PC-9 (cell line): Measurements from ENCODE around the gene OSBPL3. TPM values are rescaled to one million over a fixed set of nuclear protein-coding genes. Genes with fewer than 3 reads are reported as not detected.

Experiments
- BruUV-seq: library from RNA; stranded (reverse); fragments of 400-500 nt; replicated peaks from 2 replicates; lab custom pipeline; 2021; lab: Mats Ljungman, UMichigan
- CTCF ChIA-PET: fragments of 300-600 bp; sonication (Branson Sonifier 250); formaldehyde crosslinking; loops from one replicate; lab custom pipeline; 2022; ENCODE audit warnings: antibody characterized with exemption; lab: Charles Lee
- POLR2A ChIA-PET: fragments of 300-600 bp; sonication (Branson Sonifier 250); formaldehyde crosslinking; loops from one replicate; lab custom pipeline; 2022; ENCODE audit warnings: antibody characterized with exemption; ENCODE audit not compliant: unreplicated experiment; lab: Charles Lee
- DNase-seq, 2 experiments: peaks; one replicate each; pipeline versions ENCODE4 v3.0.0 to v3.0.0-alpha.2; 2015 to 2022; ENCODE audit warnings: mixed read lengths in 1 of 2
- H2AFZ ChIP-seq: fragments of 200-600 bp; sonication (generic); 2 replicates; pipeline ENCODE4 v1.8.1; 2017; ENCODE audit warnings: antibody characterized with exemption
- H3F3A ChIP-seq: fragments of 200-600 bp; sonication (generic); 2 replicates; pipeline ENCODE4 v1.8.1; 2017; ENCODE audit warnings: antibody characterized with exemption, mild to moderate bottlenecking, low read depth; ENCODE audit not compliant: insufficient read depth
- H3K27ac ChIP-seq: fragments of 200-600 bp; sonication (generic); 2 replicates; pipeline ENCODE4 v1.6.1; 2016; ENCODE audit warnings: mixed run types
- H3K27me3 ChIP-seq: fragments of 200-600 bp; sonication (generic); 2 replicates; pipeline ENCODE4 v1.6.1; 2016; ENCODE audit warnings: low read depth, mixed run types; ENCODE audit not compliant: insufficient read depth
- H3K36me3 ChIP-seq: fragments of 200-600 bp; sonication (generic); 2 replicates; pipeline ENCODE4 v1.6.1; 2016; ENCODE audit warnings: low read depth, mixed run types
- H3K4me1 ChIP-seq: fragments of 200-600 bp; sonication (generic); replicated peaks from 2 replicates; pipeline ENCODE4 v1.6.1; 2016; ENCODE audit warnings: mixed run types; ENCODE audit not compliant: insufficient read depth
- H3K4me2 ChIP-seq: fragments of 200-600 bp; sonication (generic); 2 replicates; pipeline ENCODE4 v1.6.1; 2017; ENCODE audit warnings: mixed run types
- H3K4me3 ChIP-seq: fragments of 200-600 bp; sonication (generic); 2 replicates; pipeline ENCODE4 v1.6.1; 2016; ENCODE audit warnings: mixed run types
- H3K79me2 ChIP-seq: fragments of 200-600 bp; sonication (generic); 2 replicates; pipeline ENCODE4 v1.6.1; 2017; ENCODE audit warnings: low read depth, mixed run types
- H3K9me2 ChIP-seq: fragments of 200-600 bp; sonication (generic); 2 replicates; pipeline ENCODE4 v1.8.1; 2017; ENCODE audit warnings: mild to moderate bottlenecking; ENCODE audit not compliant: insufficient read depth
- H3K9me3 ChIP-seq: fragments of 200-600 bp; sonication (generic); 2 replicates; pipeline ENCODE4 v1.8.1; 2016; ENCODE audit warnings: low read depth; ENCODE audit not compliant: insufficient read depth
- H4K20me1 ChIP-seq: fragments of 200-600 bp; sonication (generic); 2 replicates; pipeline ENCODE4 v1.8.1; 2017; ENCODE audit not compliant: insufficient read depth
- EZH2 ChIP-seq: fragments of 200-600 bp; sonication (generic); IDR thresholded peaks from 2 replicates; pipeline ENCODE4 v1.8.0; 2017; ENCODE audit warnings: antibody characterized with exemption, low read depth
- intact Hi-C: fragments of 100-400 bp; cut with micrococcal nuclease; formaldehyde crosslinking; loops from one replicate; pipeline ENCODE4 v1.10.0; 2022; ENCODE audit not compliant: unreplicated experiment
- total RNA-seq: library from RNA; stranded (reverse); gene quantifications from 2 replicates; pipeline ENCODE4 v1.2.3, GENCODE V29; 2021
- TF ChIP-seq, protein P1 (sequence below): fragments of 200-600 bp; sonication (generic); conservative IDR thresholded peaks from 2 replicates; pipeline ENCODE4 v1.6.1; 2017; ENCODE audit warnings: mixed run types, antibody characterized with exemption, mild to moderate bottlenecking, moderate library complexity

Gene OSBPL3
- total RNA-seq, 1 experiment from 2014 or later: 87.6 TPM

GRCh38 chr7:25012254-25012653, 32.3 kb upstream of the OSBPL3 start:
- BruUV-seq: no TSS peak
- no peaks in the 10 kb centered on the region for H3K27me3 ChIP-seq
- H4K20me1 ChIP-seq: no peaks in the 10 kb centered on the region
- H2AFZ ChIP-seq: no peak overlapping the region
- H3K9me2 ChIP-seq: no peaks in the 10 kb centered on the region
- H3K4me2 ChIP-seq: no peak overlapping the region
- DNase-seq: no peak
- H3K4me3 ChIP-seq: no peak overlapping the region
- H3K79me2 ChIP-seq: no peaks in the 10 kb centered on the region
- H3K4me1 ChIP-seq: peaks cover 13% of the 10 kb centered on the region; the same call in 1 of the 2 replicates
- H3K9me3 ChIP-seq: peaks cover 6% of the 10 kb centered on the region; the same call in 1 of the 2 replicates
- ChIA-PET CTCF (interaction anchor here (0.6 to 0.7 kb wide), 3 partner anchors 58 to 1959 kb away, joined by 3 to 18 read pairs (median 3); no protein-coding TSS in a partner anchor), POLR2A (interaction anchor here (0.6 kb wide), 1 partner anchor 13 kb away, joined by 3 read pairs; no protein-coding TSS in a partner anchor)
- H3K27ac ChIP-seq: no peak overlapping the region
- H3F3A ChIP-seq: no peaks in the 10 kb centered on the region
- no peaks in the 10 kb centered on the region for H3K36me3 ChIP-seq
- TF ChIP-seq, protein P1, sequence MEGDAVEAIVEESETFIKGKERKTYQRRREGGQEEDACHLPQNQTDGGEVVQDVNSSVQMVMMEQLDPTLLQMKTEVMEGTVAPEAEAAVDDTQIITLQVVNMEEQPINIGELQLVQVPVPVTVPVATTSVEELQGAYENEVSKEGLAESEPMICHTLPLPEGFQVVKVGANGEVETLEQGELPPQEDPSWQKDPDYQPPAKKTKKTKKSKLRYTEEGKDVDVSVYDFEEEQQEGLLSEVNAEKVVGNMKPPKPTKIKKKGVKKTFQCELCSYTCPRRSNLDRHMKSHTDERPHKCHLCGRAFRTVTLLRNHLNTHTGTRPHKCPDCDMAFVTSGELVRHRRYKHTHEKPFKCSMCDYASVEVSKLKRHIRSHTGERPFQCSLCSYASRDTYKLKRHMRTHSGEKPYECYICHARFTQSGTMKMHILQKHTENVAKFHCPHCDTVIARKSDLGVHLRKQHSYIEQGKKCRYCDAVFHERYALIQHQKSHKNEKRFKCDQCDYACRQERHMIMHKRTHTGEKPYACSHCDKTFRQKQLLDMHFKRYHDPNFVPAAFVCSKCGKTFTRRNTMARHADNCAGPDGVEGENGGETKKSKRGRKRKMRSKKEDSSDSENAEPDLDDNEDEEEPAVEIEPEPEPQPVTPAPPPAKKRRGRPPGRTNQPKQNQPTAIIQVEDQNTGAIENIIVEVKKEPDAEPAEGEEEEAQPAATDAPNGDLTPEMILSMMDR: no peak
- TF ChIP-seq EZH2: no peak
- intact Hi-C loops: no loop called here

GRCh38 chr7:25009257-25009656, 29.3 kb upstream of the OSBPL3 start:
- DNase-seq: no peak
- BruUV-seq: no TSS peak
- no peaks in the 10 kb centered on the region for H3K9me2 ChIP-seq
- no peak for TF ChIP-seq EZH2
- TF ChIP-seq, protein P1: no peak
- ChIA-PET POLR2A (no interaction called here), CTCF (no interaction called here)
- H3K79me2 ChIP-seq: no peaks in the 10 kb centered on the region
- no peaks in the 10 kb centered on the region for H3K36me3 ChIP-seq
- intact Hi-C loops: no loop called here
- H4K20me1 ChIP-seq: no peaks in the 10 kb centered on the region
- H3K4me3 ChIP-seq: no peak overlapping the region
- no peak overlapping the region for H3K27ac ChIP-seq
- peaks cover 13% of the 10 kb centered on the region; the same call in 1 of the 2 replicates for H3K4me1 ChIP-seq
- no peaks in the 10 kb centered on the region for H3F3A ChIP-seq
- no peak overlapping the region for H2AFZ ChIP-seq
- H3K27me3 ChIP-seq: no peaks in the 10 kb centered on the region
- no peak overlapping the region for H3K4me2 ChIP-seq
- H3K9me3 ChIP-seq: peaks cover 6% of the 10 kb centered on the region; the same call in 1 of the 2 replicates

- H4K20me1 ChIP-seq: no peaks in the 10 kb centered on the region
- H3K27ac ChIP-seq: no peak overlapping the region
- H3K27me3 ChIP-seq: no peaks in the 10 kb centered on the region
- ChIA-PET POLR2A (interaction anchor here (0.7 kb wide), 1 partner anchor 102 kb away, joined by 4 read pairs; no protein-coding TSS in a partner anchor), CTCF (no interaction called here)
- H3K4me2 ChIP-seq: no peak overlapping the region
- no peak for DNase-seq
- TF ChIP-seq, protein P1: no peak
- no peak for TF ChIP-seq EZH2
- BruUV-seq: no TSS peak
- no peak overlapping the region for H3K4me3 ChIP-seq
- H3F3A ChIP-seq: no peaks in the 10 kb centered on the region
- H3K36me3 ChIP-seq: no peaks in the 10 kb centered on the region
- peaks cover 6% of the 10 kb centered on the region; the same call in 1 of the 2 replicates for H3K4me1 ChIP-seq
- no peaks in the 10 kb centered on the region for H3K9me2 ChIP-seq
- H3K79me2 ChIP-seq: no peaks in the 10 kb centered on the region
- intact Hi-C loops: no loop called here
- peaks cover 6% of the 10 kb centered on the region; the same call in 1 of the 2 replicates for H3K9me3 ChIP-seq
- no peak overlapping the region for H2AFZ ChIP-seq
Measured at GRCh38 chr7:25007668-25008067, 27.7 kb upstream of the OSBPL3 start.
